Measurements from ENCODE around the gene WDR62. TPM values are rescaled to one million over a fixed set of nuclear protein-coding genes. Genes with fewer than 3 reads are reported as not detected.

Gene WDR62
- total RNA-seq, 1 experiment from 2014 or later: 32.9 TPM

DNA sequence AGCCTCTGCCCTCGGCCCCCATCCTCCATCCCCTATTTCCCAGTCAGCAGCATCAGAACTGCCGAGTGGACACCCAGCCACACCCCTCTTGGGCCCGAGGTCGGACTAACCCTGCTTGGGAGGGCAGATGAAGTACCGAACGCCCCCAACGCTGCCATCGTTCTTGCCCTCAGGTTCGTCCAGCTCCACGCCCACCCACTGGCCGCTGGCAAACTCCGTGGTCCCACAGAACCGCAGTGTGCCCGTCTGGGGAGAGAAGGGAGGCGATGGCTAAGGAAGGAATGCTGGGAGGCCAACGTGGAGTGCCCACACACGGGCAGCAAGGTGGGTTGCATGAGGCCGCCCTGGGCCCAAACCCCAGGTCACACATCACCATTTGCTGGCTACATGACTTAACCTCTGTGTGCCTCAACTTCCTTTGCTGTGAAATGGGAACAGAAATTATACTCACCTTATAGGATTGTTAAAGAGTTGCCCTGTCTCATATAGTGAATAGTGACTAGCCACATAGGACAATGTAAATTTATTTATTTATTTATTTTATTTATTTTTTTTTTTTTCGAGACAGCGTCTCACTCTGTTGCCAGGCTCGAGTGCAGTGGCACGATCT is 35.5 kb upstream of the WDR62 start:
- H3K36me3 ChIP-seq (ENCODE audit: control insufficient read depth, insufficient read depth, low read length): no peaks in the 10 kb centered on the region; the same call in none of the 2 replicates
- Mint-ChIP-seq H3K9me3 (ENCODE audit: unreplicated experiment) (no peaks in the 10 kb centered on the region), H3K27me3 (ENCODE audit: insufficient read depth, unreplicated experiment) (no peaks in the 10 kb centered on the region), H3K4me3 (ENCODE audit: unreplicated experiment) (no peak overlapping the region), H3K36me3 (ENCODE audit: insufficient read depth, unreplicated experiment) (peaks cover 34% of the 10 kb centered on the region), H3K27ac (ENCODE audit: unreplicated experiment) (no peak overlapping the region), H3K4me1 (ENCODE audit: low read depth, unreplicated experiment) (peaks cover 16% of the 10 kb centered on the region)
- intact Hi-C loops (cut with micrococcal nuclease; ENCODE audit: unreplicated experiment): no loop called here
- TF ChIP-seq, protein P1, sequence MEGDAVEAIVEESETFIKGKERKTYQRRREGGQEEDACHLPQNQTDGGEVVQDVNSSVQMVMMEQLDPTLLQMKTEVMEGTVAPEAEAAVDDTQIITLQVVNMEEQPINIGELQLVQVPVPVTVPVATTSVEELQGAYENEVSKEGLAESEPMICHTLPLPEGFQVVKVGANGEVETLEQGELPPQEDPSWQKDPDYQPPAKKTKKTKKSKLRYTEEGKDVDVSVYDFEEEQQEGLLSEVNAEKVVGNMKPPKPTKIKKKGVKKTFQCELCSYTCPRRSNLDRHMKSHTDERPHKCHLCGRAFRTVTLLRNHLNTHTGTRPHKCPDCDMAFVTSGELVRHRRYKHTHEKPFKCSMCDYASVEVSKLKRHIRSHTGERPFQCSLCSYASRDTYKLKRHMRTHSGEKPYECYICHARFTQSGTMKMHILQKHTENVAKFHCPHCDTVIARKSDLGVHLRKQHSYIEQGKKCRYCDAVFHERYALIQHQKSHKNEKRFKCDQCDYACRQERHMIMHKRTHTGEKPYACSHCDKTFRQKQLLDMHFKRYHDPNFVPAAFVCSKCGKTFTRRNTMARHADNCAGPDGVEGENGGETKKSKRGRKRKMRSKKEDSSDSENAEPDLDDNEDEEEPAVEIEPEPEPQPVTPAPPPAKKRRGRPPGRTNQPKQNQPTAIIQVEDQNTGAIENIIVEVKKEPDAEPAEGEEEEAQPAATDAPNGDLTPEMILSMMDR (IDR thresholded peaks at IDR 0.05; ENCODE audit: insufficient read depth in 1 of 2, low read depth in 1 of 2, low read length in 1 of 2, severe bottlenecking in 1 of 2, unreplicated experiment in 1 of 2): no peak
- H3K4me3 ChIP-seq (ENCODE audit: low read depth, low read length): no peak overlapping the region
- BruUV-seq (replicated peaks): no TSS peak
- DNase-seq: no peak
- peaks cover 7% of the 10 kb centered on the region; the same call in 1 of the 2 replicates for H3K4me1 ChIP-seq
- no peaks in the 10 kb centered on the region for H3K27me3 ChIP-seq (replicated peaks; ENCODE audit: control insufficient read depth, insufficient read depth, low read length)
- POLR2A ChIA-PET: no interaction called here
- CTCF ChIA-PET: no interaction called here
- H3K9me3 ChIP-seq: no peaks in the 10 kb centered on the region

DNA sequence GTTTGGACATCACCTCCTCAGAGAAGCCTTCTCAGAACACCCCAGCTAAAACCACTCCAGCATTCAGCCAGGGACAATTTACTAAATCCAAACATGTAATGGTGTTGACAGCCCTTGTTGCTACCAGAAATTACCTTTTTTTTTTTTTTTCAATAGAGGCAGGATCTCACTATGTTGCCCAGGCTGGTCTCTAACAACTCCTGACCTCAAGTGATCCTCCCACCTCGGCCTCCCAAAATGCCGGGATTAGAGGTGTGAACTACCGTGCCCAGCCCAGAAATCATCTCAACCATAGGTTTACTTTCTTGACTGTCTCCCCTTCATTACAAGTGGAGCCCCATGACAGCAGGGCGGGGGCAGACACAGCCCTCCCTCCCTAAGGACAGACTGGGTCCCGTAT is 31.3 kb upstream of the WDR62 start:
- no peaks in the 10 kb centered on the region for H3K27me3 Mint-ChIP-seq (ENCODE audit: insufficient read depth, unreplicated experiment)
- no peak overlapping the region for H3K27ac Mint-ChIP-seq (ENCODE audit: unreplicated experiment)
- Histone ChIP-seq H3K27me3 (replicated peaks; ENCODE audit: control insufficient read depth, insufficient read depth, low read length) (no peaks in the 10 kb centered on the region), H3K4me1 (no peaks in the 10 kb centered on the region), H3K36me3 (ENCODE audit: control insufficient read depth, insufficient read depth, low read length) (no peaks in the 10 kb centered on the region; the same call in 1 of the 2 replicates), H3K9me3 (no peaks in the 10 kb centered on the region), H3K4me3 (ENCODE audit: low read depth, low read length) (no peak overlapping the region)
- no peaks in the 10 kb centered on the region for H3K4me1 Mint-ChIP-seq (ENCODE audit: low read depth, unreplicated experiment)
- no peak overlapping the region for H3K4me3 Mint-ChIP-seq (ENCODE audit: unreplicated experiment)
- TF ChIP-seq, protein P1 (IDR thresholded peaks at IDR 0.05; ENCODE audit: insufficient read depth in 1 of 2, low read depth in 1 of 2, low read length in 1 of 2, severe bottlenecking in 1 of 2, unreplicated experiment in 1 of 2): no peak
- BruUV-seq (replicated peaks): no TSS peak
- POLR2A ChIA-PET: no interaction called here
- no peaks in the 10 kb centered on the region for H3K9me3 Mint-ChIP-seq (ENCODE audit: unreplicated experiment)
- DNase-seq: no peak
- intact Hi-C loops (cut with micrococcal nuclease; ENCODE audit: unreplicated experiment): no loop called here
- peaks cover 15% of the 10 kb centered on the region for H3K36me3 Mint-ChIP-seq (ENCODE audit: insufficient read depth, unreplicated experiment)
- CTCF ChIA-PET: no interaction called here

DNA sequence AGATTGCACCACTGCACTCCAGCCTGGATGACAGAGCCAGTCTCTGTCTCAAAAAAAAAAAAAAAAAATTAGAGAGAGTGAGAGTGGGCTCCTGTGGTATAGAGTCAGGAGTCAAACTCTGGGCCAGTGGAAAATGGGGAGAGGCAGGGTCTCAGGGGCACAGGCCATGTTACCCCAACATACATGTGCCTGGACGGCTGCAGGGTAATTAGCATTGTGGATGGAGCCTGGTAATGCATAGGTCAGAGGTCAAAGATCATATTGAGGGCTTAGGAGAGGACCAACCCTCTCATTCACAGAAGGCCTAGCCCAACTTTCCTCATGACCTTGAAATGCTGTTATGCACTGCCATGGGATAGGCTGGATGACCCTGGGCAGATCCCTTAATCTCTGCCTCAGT is 29.2 kb upstream of the WDR62 start:
- Mint-ChIP-seq H3K27me3 (ENCODE audit: insufficient read depth, unreplicated experiment) (no peaks in the 10 kb centered on the region), H3K4me1 (ENCODE audit: low read depth, unreplicated experiment) (no peaks in the 10 kb centered on the region), H3K4me3 (ENCODE audit: unreplicated experiment) (no peak overlapping the region), H3K27ac (ENCODE audit: unreplicated experiment) (no peak overlapping the region), H3K36me3 (ENCODE audit: insufficient read depth, unreplicated experiment) (peaks cover 24% of the 10 kb centered on the region), H3K9me3 (ENCODE audit: unreplicated experiment) (no peaks in the 10 kb centered on the region)
- BruUV-seq (replicated peaks): no TSS peak
- TF ChIP-seq, protein P1 (IDR thresholded peaks at IDR 0.05; ENCODE audit: insufficient read depth in 1 of 2, low read depth in 1 of 2, low read length in 1 of 2, severe bottlenecking in 1 of 2, unreplicated experiment in 1 of 2): no peak
- no peaks in the 10 kb centered on the region for H3K9me3 ChIP-seq
- ChIA-PET POLR2A (no interaction called here), CTCF (no interaction called here)
- no peaks in the 10 kb centered on the region for H3K27me3 ChIP-seq (replicated peaks; ENCODE audit: control insufficient read depth, insufficient read depth, low read length)
- DNase-seq: no peak
- no peaks in the 10 kb centered on the region; the same call in 1 of the 2 replicates for H3K36me3 ChIP-seq (ENCODE audit: control insufficient read depth, insufficient read depth, low read length)
- H3K4me1 ChIP-seq: no peaks in the 10 kb centered on the region
- intact Hi-C loops (cut with micrococcal nuclease; ENCODE audit: unreplicated experiment): no loop called here
- no peak overlapping the region for H3K4me3 ChIP-seq (ENCODE audit: low read depth, low read length)

All from Caco-2 (cell line).